Osteoblast (primary cell): ENCODE data around the gene FAM227B. TPM values are rescaled to one million over a fixed set of nuclear protein-coding genes. Genes with fewer than 3 reads are reported as not detected.

Source experiments
- DNase-seq: peaks from one replicate; pipeline ENCODE4 v3.0.0; 2011; ENCODE audit warnings: low spot score, mixed read lengths; ENCODE audit not compliant: insufficient read length; ENCODE audit errors: missing footprints
- H2AFZ ChIP-seq: 2 replicates; pipeline ENCODE4 v1.6.0; 2011; ENCODE audit warnings: mild to moderate bottlenecking, low read length
- H3K27ac ChIP-seq: 2 replicates; pipeline ENCODE4 v1.5.1; 2011; ENCODE audit warnings: mild to moderate bottlenecking, low read depth, low read length, moderate library complexity
- H3K27me3 ChIP-seq: 2 replicates; pipeline ENCODE4 v1.6.0; 2012; ENCODE audit warnings: mild to moderate bottlenecking, control low read depth, inconsistent platforms, low read length, moderate library complexity; ENCODE audit not compliant: insufficient read depth
- H3K36me3 ChIP-seq: 2 replicates; pipeline ENCODE4 v1.5.1; 2011; ENCODE audit warnings: mild to moderate bottlenecking, low read length, control low read depth, moderate library complexity; ENCODE audit not compliant: insufficient read depth
- H3K4me1 ChIP-seq: 2 replicates; pipeline ENCODE4 v1.5.1; 2011; ENCODE audit warnings: mild to moderate bottlenecking, low read length, control low read depth, moderate library complexity; ENCODE audit not compliant: insufficient read depth
- H3K4me2 ChIP-seq: 2 replicates; pipeline ENCODE4 v1.6.0; 2011; ENCODE audit warnings: mild to moderate bottlenecking, low read length; ENCODE audit not compliant: insufficient read depth
- H3K4me3 ChIP-seq: fragments of 200-600 bp; sonication (generic); 3 replicates; pipeline ENCODE4 v1.5.1; 2012; ENCODE audit warnings: mild to moderate bottlenecking, low read length, inconsistent platforms; ENCODE audit not compliant: insufficient read depth
- H3K79me2 ChIP-seq: 2 replicates; pipeline ENCODE4 v1.6.0; 2012; ENCODE audit warnings: mild to moderate bottlenecking, low read length, control low read depth, inconsistent platforms; ENCODE audit not compliant: insufficient read depth
- H3K9me3 ChIP-seq: 2 replicates; pipeline ENCODE4 v1.5.1; 2011; ENCODE audit warnings: low read depth, low read length, control low read depth
- H4K20me1 ChIP-seq: 2 replicates; pipeline ENCODE4 v1.6.0; 2012; ENCODE audit warnings: mild to moderate bottlenecking, low read length, control low read depth; ENCODE audit not compliant: insufficient read depth
- CTCF ChIP-seq: IDR thresholded peaks from 2 replicates; pipeline ENCODE4 v1.5.1; 2011; ENCODE audit warnings: mild to moderate bottlenecking, low read depth, low read length, moderate library complexity; ENCODE audit errors: extremely low read depth
- total RNA-seq: library from RNA; depleted of rRNA; stranded (reverse); fragments of >200 nt; gene quantifications from 2 replicates; pipeline ENCODE4 v1.2.3, GENCODE V29; 2012

The FAM227B gene
- total RNA-seq, 1 donor, result 4.3 TPM

- Histone ChIP-seq H3K79me2 (peaks cover 12% of the 10 kb centered on the region), H3K4me2 (no peak overlapping the region), H4K20me1 (peaks cover 8% of the 10 kb centered on the region), H3K4me1 (peaks cover 11% of the 10 kb centered on the region), H3K27me3 (no peaks in the 10 kb centered on the region), H3K4me3 (no peak overlapping the region), H3K36me3 (peaks cover 3% of the 10 kb centered on the region), H3K9me3 (no peaks in the 10 kb centered on the region), H3K27ac (no peak overlapping the region), H2AFZ (no peak overlapping the region)
- DNase-seq, result no peak
- no peak for TF ChIP-seq CTCF
These were observed 310.7 kb downstream of the FAM227B start for GRCh38 chr15:49309889-49310288.

- Histone ChIP-seq H3K27me3 (no peaks in the 10 kb centered on the region), H3K36me3 (peaks cover 9% of the 10 kb centered on the region), H3K9me3 (no peaks in the 10 kb centered on the region), H3K4me3 (no peak overlapping the region), H3K79me2 (peaks cover 9% of the 10 kb centered on the region), H2AFZ (no peak overlapping the region), H3K4me2 (no peak overlapping the region), H4K20me1 (peaks cover 8% of the 10 kb centered on the region), H3K4me1 (peaks cover 8% of the 10 kb centered on the region), H3K27ac (no peak overlapping the region)
- no peak for TF ChIP-seq CTCF
- no peak for DNase-seq
These were observed 311.9 kb downstream of the FAM227B start for GRCh38 chr15:49308686-49309085.

- H4K20me1 ChIP-seq, result no peaks in the 10 kb centered on the region
- H2AFZ ChIP-seq, result no peak overlapping the region
- H3K36me3 ChIP-seq, result peaks cover 9% of the 10 kb centered on the region
- H3K27me3 ChIP-seq, result no peaks in the 10 kb centered on the region
- peaks cover 3% of the 10 kb centered on the region for H3K4me1 ChIP-seq
- TF ChIP-seq CTCF, result no peak
- H3K4me2 ChIP-seq, result no peak overlapping the region
- no peak overlapping the region for H3K27ac ChIP-seq
- H3K79me2 ChIP-seq, result peaks cover 4% of the 10 kb centered on the region
- no peak for DNase-seq
- no peaks in the 10 kb centered on the region for H3K9me3 ChIP-seq
- no peak overlapping the region for H3K4me3 ChIP-seq
These were observed 314.1 kb downstream of the FAM227B start for GRCh38 chr15:49306551-49306950.

GRCh38 chr15:49303003-49303402 is 317.6 kb downstream of the FAM227B start:
- peaks cover 6% of the 10 kb centered on the region for H3K36me3 ChIP-seq
- no peak overlapping the region for H3K4me3 ChIP-seq
- H3K4me2 ChIP-seq, result no peak overlapping the region
- H3K79me2 ChIP-seq, result peaks cover 30% of the 10 kb centered on the region
- no peaks in the 10 kb centered on the region for H3K27me3 ChIP-seq
- peaks cover 8% of the 10 kb centered on the region for H3K4me1 ChIP-seq
- no peaks in the 10 kb centered on the region for H3K9me3 ChIP-seq
- H2AFZ ChIP-seq, result no peak overlapping the region
- H4K20me1 ChIP-seq, result peaks cover 6% of the 10 kb centered on the region
- no peak overlapping the region for H3K27ac ChIP-seq
- DNase-seq, result no peak
- no peak for TF ChIP-seq CTCF
